PFSK-1 (cell line): Measurements from ENCODE around the gene SLC50A1.

ENCODE experiments used
- FOXP2 ChIP-seq: optimal IDR thresholded peaks from 2 replicates; pipeline ENCODE3; 2011; ENCODE audit warnings: borderline replicate concordance, control low read depth, inconsistent platforms; ENCODE audit not compliant: insufficient read depth; ENCODE audit errors: extremely low read length, extremely low read depth
- POLR2AphosphoS5 ChIP-seq: IDR thresholded peaks from 2 replicates; pipeline ENCODE4 v1.6.1; 2012; ENCODE audit warnings: low read depth, mild to moderate bottlenecking, control low read depth, low read length, moderate library complexity
- REST ChIP-seq, 2 experiments: IDR thresholded peaks; 2 replicates each; pipeline versions ENCODE4 v1.6.1 to v1.8.0; 2011 to 2012; ENCODE audit warnings: low read depth in 2 of 2, low read length in 2 of 2, control low read depth in 1 of 2, inconsistent platforms in 1 of 2, mild to moderate bottlenecking in 1 of 2, moderate library complexity in 1 of 2; ENCODE audit not compliant: insufficient read depth in 1 of 2
- SIN3A ChIP-seq: IDR thresholded peaks from 2 replicates; pipeline ENCODE4 v1.6.1; 2012; ENCODE audit warnings: mild to moderate bottlenecking, low read length, moderate library complexity, borderline replicate concordance; ENCODE audit not compliant: insufficient read depth
- TAF1 ChIP-seq: IDR thresholded peaks from 2 replicates; pipeline ENCODE4 v1.6.1; 2012; ENCODE audit warnings: low read length, control low read depth, borderline replicate concordance; ENCODE audit not compliant: insufficient read depth

- no peak for TF ChIP-seq REST (IDR thresholded peaks at IDR 0.05; ENCODE audit: insufficient read depth in 1 of 2, low read depth in 2 of 2, low read length in 2 of 2)
- no peak for TF ChIP-seq FOXP2
- TF ChIP-seq POLR2AphosphoS5 = no peak
- no peak for TF ChIP-seq TAF1
- TF ChIP-seq SIN3A = no peak
Measured at GRCh38 chr1:155166051-155166470, 30.4 kb downstream of the SLC50A1 start.
